CD4-positive, alpha-beta T cell (primary cell): ENCODE measurements around the gene MGAT5. TPM values are rescaled to one million over a fixed set of nuclear protein-coding genes. Genes with fewer than 3 reads are reported as not detected.

Source experiments
- ATAC-seq: fragments of 200-7000 bp; cut with Tn5 transposase; one replicate; pipeline ENCODE4 v1.10.0; 2022; ENCODE audit warnings: mild to moderate bottlenecking; ENCODE audit not compliant: poor library complexity
- CTCF ChIA-PET: fragments of 350-600 bp; sonication (Branson Sonifier 250); formaldehyde crosslinking; loops from one replicate; lab custom pipeline; 2021; ENCODE audit warnings: antibody characterized with exemption, inconsistent platforms; lab: Charles Lee
- POLR2A ChIA-PET: fragments of 350-600 bp; sonication (Branson Sonifier 250); formaldehyde crosslinking; loops from one replicate; lab custom pipeline; 2021; ENCODE audit warnings: antibody characterized with exemption, inconsistent platforms; lab: Charles Lee
- DNase-seq, 14 experiments: peaks; one replicate each; pipeline ENCODE4 v3.0.0-alpha.2; 2013 to 2020; ENCODE audit warnings: mixed read lengths in 2 of 14
- H3K27ac ChIP-seq, 2 donors: one replicate each; pipeline versions ENCODE4 v1.5.1 to v1.7.0; 2013; ENCODE audit warnings: low read length in 2 of 2, low read depth in 1 of 2, mild to moderate bottlenecking in 1 of 2
- H3K27me3 ChIP-seq, 2 experiments: 1 replicate in 1 of 2; 2 replicates in 1 of 2; pipeline versions ENCODE4 v1.6.1 to v1.7.0; 2013; ENCODE audit warnings: low read length in 2 of 2, control low read depth in 1 of 2, mild to moderate bottlenecking in 1 of 2, moderate library complexity in 1 of 2; ENCODE audit not compliant: insufficient read depth in 2 of 2, control insufficient read depth in 1 of 2
- H3K36me3 ChIP-seq: one replicate; pipeline ENCODE4 v1.6.1; 2013; ENCODE audit warnings: low read length, control low read depth; ENCODE audit not compliant: insufficient read depth
- H3K4me1 ChIP-seq: one replicate; pipeline ENCODE4 v1.6.1; 2013; ENCODE audit warnings: low read length, control low read depth; ENCODE audit not compliant: insufficient read depth
- H3K4me3 ChIP-seq: one replicate; pipeline ENCODE4 v1.5.1; 2013; ENCODE audit warnings: mild to moderate bottlenecking, low read length, moderate library complexity
- H3K9me3 ChIP-seq, 2 experiments: 1 replicate in 1 of 2; 2 replicates in 1 of 2; pipeline versions ENCODE4 v1.6.1 to v1.7.0; 2013; ENCODE audit warnings: low read length in 2 of 2, mild to moderate bottlenecking in 2 of 2, control low read depth in 1 of 2, moderate library complexity in 1 of 2; ENCODE audit not compliant: control insufficient read depth in 1 of 2, insufficient read depth in 1 of 2
- H3K27ac Mint-ChIP-seq: one replicate; pipeline ENCODE4 v1.8.0; 2020; ENCODE audit warnings: mixed read lengths
- H3K27me3 Mint-ChIP-seq: one replicate; pipeline ENCODE4 v1.8.0; 2021; ENCODE audit warnings: mixed read lengths
- H3K36me3 Mint-ChIP-seq: one replicate; pipeline ENCODE4 v1.8.0; 2021; ENCODE audit warnings: low read depth, mixed read lengths
- H3K4me1 Mint-ChIP-seq: one replicate; pipeline ENCODE4 v1.8.0; 2021; ENCODE audit warnings: low read depth, mixed read lengths
- H3K4me3 Mint-ChIP-seq: one replicate; pipeline ENCODE4 v1.8.0; 2020; ENCODE audit warnings: mild to moderate bottlenecking, mixed read lengths
- H3K9me3 Mint-ChIP-seq: one replicate; pipeline ENCODE4 v1.8.0; 2020; ENCODE audit warnings: mixed read lengths
- intact Hi-C, 2 experiments: fragments of 100-400 bp; cut with DNase I in 1 of 2; cut with micrococcal nuclease in 1 of 2; formaldehyde crosslinking; loops; one replicate each; pipeline versions ENCODE4 v1.15.1 to v1.9.0; 2023 to 2025; cut with DNase I, micrococcal nuclease
- total RNA-seq, 174 experiments: library from RNA in 2 of 174; stranded (reverse) in 2 of 174; gene quantifications; one replicate each; pipeline ENCODE4 v1.2.3 and lab custom pipeline; 2021 to 2026
- TF ChIP-seq, protein P1 (sequence below): fragments of 200-600 bp; IDR thresholded peaks from one replicate; pipeline ENCODE4 v1.8.0; 2022; ENCODE audit warnings: antibody characterized with exemption, mild to moderate bottlenecking

MGAT5 gene
- total RNA-seq, 2 experiments from 2014 or later, result 77.5 to 77.8 TPM

DNA sequence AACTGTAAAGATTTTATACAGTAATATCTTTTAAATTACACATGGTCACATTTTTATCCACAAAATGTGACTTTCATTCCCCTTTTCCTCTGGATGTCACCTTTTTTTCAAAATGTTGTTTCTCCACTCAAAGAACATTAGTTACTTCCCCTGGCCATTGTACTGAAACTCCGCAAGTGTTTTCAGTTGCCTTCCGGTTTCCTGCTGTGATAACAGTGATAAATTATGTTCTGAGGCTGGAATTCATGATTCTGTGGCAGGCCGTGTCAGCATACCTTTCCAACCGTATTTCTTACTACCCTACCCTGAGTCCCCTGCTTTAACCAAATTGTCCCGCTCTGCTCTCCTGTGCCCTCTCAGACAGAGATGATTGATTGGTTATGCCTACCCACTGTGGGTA, 53.5 kb downstream of the MGAT5 start:
- TF ChIP-seq, protein P1, sequence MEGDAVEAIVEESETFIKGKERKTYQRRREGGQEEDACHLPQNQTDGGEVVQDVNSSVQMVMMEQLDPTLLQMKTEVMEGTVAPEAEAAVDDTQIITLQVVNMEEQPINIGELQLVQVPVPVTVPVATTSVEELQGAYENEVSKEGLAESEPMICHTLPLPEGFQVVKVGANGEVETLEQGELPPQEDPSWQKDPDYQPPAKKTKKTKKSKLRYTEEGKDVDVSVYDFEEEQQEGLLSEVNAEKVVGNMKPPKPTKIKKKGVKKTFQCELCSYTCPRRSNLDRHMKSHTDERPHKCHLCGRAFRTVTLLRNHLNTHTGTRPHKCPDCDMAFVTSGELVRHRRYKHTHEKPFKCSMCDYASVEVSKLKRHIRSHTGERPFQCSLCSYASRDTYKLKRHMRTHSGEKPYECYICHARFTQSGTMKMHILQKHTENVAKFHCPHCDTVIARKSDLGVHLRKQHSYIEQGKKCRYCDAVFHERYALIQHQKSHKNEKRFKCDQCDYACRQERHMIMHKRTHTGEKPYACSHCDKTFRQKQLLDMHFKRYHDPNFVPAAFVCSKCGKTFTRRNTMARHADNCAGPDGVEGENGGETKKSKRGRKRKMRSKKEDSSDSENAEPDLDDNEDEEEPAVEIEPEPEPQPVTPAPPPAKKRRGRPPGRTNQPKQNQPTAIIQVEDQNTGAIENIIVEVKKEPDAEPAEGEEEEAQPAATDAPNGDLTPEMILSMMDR, result no peak
- intact Hi-C loops, result no loop called here
- H3K4me3 Mint-ChIP-seq, result no peak overlapping the region
- Histone ChIP-seq H3K9me3 (no peaks in the 10 kb centered on the region), H3K4me1 (peaks cover 20% of the 10 kb centered on the region), H3K27ac (no peak overlapping the region), H3K36me3 (no peaks in the 10 kb centered on the region), H3K4me3 (no peak overlapping the region), H3K27me3 (no peaks in the 10 kb centered on the region)
- no peaks in the 10 kb centered on the region for H3K27me3 Mint-ChIP-seq
- ATAC-seq (no peak), DNase-seq (no peak)
- CTCF ChIA-PET, result no interaction called here
- POLR2A ChIA-PET, result no interaction called here
- peaks cover 28% of the 10 kb centered on the region for H3K36me3 Mint-ChIP-seq
- H3K27ac Mint-ChIP-seq, result no peak overlapping the region
- no peaks in the 10 kb centered on the region for H3K9me3 Mint-ChIP-seq
- peaks cover 92% of the 10 kb centered on the region for H3K4me1 Mint-ChIP-seq

DNA sequence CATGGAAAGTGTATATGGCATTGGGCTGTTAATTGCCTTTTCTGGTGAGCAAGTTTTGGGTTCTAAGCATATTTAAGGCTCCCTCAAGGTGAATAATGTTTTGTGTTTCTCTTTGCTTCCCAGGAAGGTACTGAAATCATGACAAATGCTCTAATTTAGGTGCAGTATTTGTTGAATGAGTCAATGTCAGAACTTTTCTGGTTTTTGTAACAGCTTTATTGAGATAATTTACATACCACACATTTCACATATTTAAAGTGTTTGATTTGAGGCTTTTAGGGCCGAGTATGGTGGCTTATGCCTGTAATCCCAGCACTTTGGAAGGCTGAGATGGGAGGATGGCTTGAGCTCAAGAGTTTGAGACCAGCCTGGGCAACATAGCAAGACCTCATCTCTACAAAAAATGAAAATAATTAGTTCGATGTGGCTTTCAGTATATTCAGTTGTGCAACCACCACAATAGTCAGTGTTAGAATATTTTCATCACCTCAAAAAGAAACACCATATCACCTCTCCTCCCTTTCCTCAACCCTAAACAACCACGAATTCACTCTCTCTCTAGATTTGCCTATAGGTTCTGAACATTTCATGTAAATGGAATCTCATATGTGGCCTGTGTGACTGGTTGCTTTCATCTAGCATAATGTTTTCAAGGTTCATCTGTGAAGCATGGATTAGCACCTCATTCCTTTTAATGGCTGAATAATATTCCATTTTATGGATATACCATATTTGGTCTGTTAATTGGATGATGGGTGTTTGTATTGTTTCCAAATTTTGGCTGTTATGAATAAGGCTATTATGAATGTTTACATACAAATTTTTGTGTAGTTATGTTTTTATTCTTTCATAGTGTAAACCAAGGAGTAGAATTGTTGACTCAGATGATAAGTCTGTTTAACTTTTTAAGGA, 54.9 kb downstream of the MGAT5 start:
- TF ChIP-seq, protein P1, result no peak
- no peaks in the 10 kb centered on the region for H3K27me3 ChIP-seq
- DNase-seq (no peak), ATAC-seq (no peak)
- intact Hi-C loops, result no loop called here
- H3K27ac Mint-ChIP-seq, result peak overlapping the region; percentile 40
- no peak overlapping the region for H3K4me3 ChIP-seq
- no peak overlapping the region for H3K27ac ChIP-seq
- H3K36me3 Mint-ChIP-seq, result peaks cover 30% of the 10 kb centered on the region
- H3K4me3 Mint-ChIP-seq, result no peak overlapping the region
- no peaks in the 10 kb centered on the region for H3K27me3 Mint-ChIP-seq
- no peaks in the 10 kb centered on the region for H3K36me3 ChIP-seq
- POLR2A ChIA-PET, result interaction anchor here (1.0 kb wide), 1 partner anchor 22 kb away, joined by 3 read pairs; no protein-coding TSS in a partner anchor
- H3K9me3 ChIP-seq, result no peaks in the 10 kb centered on the region
- H3K4me1 ChIP-seq, result peaks cover 26% of the 10 kb centered on the region
- peaks cover 96% of the 10 kb centered on the region for H3K4me1 Mint-ChIP-seq
- CTCF ChIA-PET, result interaction anchor here (1.2 kb wide), 1 partner anchor 10 kb away, joined by 3 read pairs; no protein-coding TSS in a partner anchor
- no peaks in the 10 kb centered on the region for H3K9me3 Mint-ChIP-seq

DNA sequence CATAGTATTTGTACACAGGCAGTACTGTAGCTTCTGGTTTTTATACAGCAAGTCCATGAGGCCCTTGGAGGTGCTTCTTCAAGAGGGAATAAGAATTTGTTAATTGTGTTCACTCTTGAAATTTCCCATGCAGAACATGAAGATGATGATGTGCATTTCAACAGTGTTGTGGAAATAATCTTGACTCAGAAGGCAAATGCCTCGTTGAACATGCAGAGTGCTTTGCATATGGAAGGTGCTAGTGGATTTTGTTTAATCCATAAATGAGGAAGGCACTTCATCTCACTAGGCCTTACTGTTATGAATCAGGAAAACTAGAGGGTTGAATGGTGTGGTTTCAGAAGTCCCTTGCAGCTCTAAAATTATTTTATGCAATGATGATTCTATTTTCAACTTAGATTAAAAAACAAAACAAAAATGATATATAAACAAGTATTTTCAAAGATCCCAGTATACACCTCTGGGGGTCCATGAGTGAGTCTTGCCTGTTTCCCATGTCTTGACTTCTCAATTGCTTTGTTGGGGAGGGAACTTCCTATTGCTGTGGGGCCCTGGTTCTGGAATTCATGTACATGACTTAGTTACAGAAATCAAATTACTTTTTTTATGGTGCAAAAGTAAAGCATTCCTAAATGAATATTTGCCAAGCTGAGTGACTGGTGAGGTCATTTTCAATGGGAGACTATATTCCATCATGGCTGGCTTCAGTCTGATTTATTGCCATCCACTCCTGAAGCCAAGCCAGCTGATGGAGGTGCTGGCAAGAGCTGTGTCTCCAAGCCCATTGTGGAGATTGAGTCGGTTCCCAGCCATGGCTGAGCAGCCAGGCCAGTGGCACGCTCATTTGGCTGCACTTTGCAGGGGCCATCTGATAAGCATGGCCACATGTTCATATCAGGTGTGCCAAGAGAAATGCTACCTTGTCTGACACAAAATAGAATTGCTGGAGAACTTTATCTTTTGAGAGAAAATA, 56.5 kb downstream of the MGAT5 start:
- Histone ChIP-seq H3K27ac (no peak overlapping the region), H3K36me3 (peaks cover 5% of the 10 kb centered on the region), H3K4me1 (peaks cover 36% of the 10 kb centered on the region), H3K9me3 (no peaks in the 10 kb centered on the region), H3K4me3 (no peak overlapping the region), H3K27me3 (no peaks in the 10 kb centered on the region)
- Mint-ChIP-seq H3K9me3 (no peaks in the 10 kb centered on the region), H3K27ac (no peak overlapping the region), H3K27me3 (no peaks in the 10 kb centered on the region), H3K4me3 (no peak overlapping the region), H3K4me1 (peaks cover 94% of the 10 kb centered on the region), H3K36me3 (peaks cover 30% of the 10 kb centered on the region)
- DNase-seq, result no peak
- ATAC-seq, result no peak
- ChIA-PET POLR2A (interaction anchor here (0.6 to 1.0 kb wide), 2 partner anchors 27 to 111 kb away, joined by 3 to 4 read pairs; no protein-coding TSS in a partner anchor), CTCF (interaction anchor here (1.2 kb wide), 1 partner anchor 9 kb away, joined by 3 read pairs; no protein-coding TSS in a partner anchor)
- TF ChIP-seq, protein P1, result no peak
- intact Hi-C loops, result no loop called here
